Hippocampal formation (tissue), 2 donors: ENCODE results near the gene CCL4.
"Not testable (repeated sequence)": the region's sequence is repeated elsewhere in the genome, so short reads cannot be mapped to it uniquely, and the experiment has no call there.

Experiments
- DNase-seq, 2 donors: peaks; one replicate each; lab custom pipeline; 2025; lab: John Stamatoyannopoulos, UW

The CCL4 gene

GRCh38 chr17:36117505-36118382, 14.1 kb downstream of the CCL4 start:
- no peak for DNase-seq

GRCh38 chr17:36118477-36119353, 15.1 kb downstream of the CCL4 start:
- DNase-seq: no peak

GRCh38 chr17:36120221-36120620, 16.6 kb downstream of the CCL4 start:
- DNase-seq: no peak

- DNase-seq: not testable (repeated sequence)
Measured at GRCh38 chr17:36121099-36121498, 17.5 kb downstream of the CCL4 start.

DNA sequence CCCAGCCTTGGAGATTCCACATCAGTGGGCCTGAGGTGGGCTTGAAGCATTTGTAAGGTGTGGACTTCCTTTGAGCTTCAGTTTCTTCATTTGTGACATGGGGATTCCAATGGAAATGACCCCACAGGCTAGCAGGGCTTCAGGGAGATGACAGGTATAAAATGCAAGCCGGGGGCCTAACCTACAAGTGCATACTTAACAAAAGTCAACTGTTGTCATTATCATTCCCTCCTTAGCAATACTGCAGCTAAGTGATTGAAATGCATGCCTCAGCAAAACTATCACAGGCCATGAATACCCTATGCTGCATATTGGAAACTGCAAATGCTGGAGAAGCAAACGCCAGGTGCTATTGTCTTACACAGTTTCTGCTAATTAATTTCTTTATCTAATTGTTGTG, 19.8 kb downstream of the CCL4 start:
- DNase-seq: no peak

DNA sequence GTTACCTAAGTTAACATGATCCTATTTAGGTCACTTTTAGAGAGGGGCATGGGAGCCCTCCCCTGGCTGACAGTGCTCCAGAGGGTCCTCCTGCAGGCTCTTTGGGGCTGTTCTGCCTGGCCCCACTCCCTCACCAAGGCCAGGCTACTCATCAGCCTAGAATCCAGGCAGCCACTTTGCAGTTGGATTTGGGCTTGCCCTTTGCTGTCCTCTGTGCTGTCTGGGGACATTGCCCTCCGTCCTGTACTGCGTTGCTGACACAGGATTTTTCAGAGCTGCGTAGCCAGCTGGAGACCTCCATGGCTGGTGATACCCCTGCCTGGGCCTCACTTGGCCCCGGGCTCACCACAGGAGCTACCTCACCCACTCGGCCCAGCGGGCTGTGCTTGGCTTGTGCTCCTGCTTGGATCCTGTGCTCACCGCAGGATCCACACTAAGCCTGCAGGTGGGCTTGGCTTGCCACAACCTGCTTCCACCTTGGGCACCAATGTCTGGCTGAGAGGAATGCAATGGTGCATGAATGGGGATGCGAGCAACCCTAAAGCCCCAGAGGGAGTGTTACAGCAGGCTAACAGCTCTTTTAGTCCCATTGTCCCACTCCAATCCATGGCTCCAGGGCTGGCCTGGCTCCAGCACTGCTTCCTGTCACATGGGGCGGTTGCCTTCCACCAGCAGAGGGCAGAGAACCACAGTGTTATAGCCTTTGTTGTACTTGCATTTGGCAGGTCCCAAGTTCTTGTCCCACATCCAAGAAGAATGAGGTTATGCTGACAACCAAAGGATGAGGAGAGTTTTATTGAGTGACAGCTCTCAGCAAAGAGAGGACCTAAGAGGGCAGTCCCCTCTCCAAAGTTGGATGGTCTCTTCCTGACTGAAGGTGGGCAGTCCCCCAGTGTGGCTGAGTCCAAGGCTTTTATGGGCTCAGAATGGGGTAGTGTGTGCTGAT, 21.5 kb downstream of the CCL4 start:
- no peak for DNase-seq

DNA sequence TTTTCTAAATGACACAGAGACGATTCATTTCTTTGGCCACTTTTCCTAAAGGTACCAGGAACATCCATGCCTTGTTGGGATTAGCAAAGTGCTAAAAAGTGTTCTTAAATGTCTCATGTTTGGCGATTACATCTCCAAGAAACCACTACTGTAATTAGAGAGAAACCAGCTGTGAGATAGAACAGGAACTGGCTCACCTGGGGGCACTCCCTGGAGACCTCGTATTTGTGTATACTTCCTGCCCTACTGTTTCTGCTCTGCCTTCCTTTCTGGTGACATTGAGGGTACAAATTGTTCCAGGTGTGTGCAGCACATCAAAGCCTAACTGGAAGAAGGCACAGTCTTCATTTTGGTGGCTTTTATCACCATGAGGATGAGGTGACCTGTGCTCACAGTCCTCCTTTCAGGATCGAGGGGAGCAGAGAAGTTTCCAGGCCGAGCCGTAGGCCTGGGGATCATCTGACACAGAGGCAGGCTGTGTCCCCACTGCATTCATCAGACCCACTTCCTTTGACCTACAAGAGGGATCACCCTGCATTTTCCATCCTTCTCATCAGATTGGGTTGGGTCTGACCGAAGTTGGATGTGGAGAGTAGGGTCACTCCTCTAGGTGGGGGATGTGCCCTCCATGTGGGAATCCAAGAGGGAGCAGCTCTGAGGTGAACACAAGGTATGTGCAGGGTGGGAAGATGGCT, 23.7 kb downstream of the CCL4 start:
- no peak for DNase-seq

DNA sequence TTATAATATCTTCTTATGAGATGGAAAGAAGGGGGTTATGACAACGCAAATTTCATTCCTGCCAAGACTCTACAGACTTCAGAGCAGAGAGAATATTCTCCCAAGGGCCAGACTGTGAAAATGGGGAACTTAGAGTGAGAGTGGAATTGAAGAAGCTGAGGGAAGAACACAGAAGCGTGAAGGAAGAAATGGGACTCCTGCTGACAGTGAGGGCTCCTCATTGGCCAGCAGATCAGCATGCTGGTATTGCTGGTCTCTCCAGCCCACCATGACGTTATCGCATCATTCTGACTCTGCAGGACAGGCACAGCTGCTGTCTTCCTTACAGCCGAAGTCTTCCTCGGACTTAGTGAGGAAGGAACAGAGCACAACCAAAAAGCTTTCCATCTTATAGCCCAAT, 24.3 kb downstream of the CCL4 start:
- DNase-seq: no peak

GRCh38 chr17:36128411-36128978, 24.9 kb downstream of the CCL4 start:
- DNase-seq: no peak

- DNase-seq: no peak
Measured at GRCh38 chr17:36129616-36130015, 26.0 kb downstream of the CCL4 start.

GRCh38 chr17:36130346-36130745, 26.7 kb downstream of the CCL4 start:
- DNase-seq: no peak

DNA sequence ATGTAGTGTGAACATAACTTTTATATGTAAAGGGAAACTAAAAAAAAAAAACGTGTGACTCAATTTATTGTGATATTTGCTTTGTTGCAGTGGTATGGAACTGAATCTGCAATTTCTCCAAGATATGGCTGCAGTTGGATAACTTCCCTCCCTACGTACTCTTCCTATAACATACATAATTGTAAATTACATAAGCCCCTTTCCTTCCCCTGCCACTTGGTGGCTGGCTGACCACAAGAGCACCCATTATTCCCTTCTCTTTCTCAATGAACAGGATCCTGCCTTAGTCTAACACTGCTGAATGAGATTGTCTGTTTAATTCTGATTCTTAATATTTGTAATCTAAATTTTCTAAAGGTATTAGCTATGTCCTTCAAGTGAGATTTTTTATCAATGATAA, 27.8 kb downstream of the CCL4 start:
- no peak for DNase-seq

DNA sequence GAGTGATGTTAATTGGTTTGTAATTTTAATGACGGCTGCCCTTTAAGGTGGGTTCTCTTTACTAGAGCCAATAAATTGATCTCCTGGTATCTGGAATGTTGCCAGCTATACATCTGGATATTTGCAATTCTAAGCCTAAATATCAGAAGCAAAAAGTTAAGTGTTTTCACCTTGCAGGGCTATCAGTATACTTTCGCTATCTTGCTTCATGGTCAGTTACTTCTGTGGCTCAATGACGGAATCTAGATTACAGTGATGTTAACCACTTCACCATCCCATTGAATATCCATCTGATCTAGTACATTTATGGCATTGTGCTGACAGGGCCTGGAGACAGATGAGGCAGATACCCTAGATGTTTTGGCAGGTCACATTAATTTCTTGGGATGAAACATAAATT, 28.3 kb downstream of the CCL4 start:
- no peak for DNase-seq

DNA sequence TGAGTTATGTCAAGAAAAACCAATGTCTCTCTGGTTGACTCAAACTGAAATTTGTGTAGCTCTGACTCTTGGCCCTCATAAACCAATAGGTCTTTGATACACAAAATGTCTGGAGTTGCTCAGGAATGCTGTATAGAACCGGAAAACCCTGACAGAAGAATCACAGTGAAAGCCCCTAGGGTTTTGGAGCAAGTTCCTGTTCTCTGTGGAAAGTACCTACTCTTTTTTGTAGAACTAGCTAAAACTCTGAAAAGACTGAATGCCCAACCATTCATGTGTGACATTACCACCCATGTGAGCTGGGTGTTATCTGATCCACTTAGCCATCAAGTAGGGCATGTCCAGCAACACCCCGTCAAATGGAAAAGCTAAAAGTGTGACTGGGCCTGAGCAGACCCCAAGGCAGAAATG, 28.8 kb downstream of the CCL4 start:
- no peak for DNase-seq

- no peak for DNase-seq
Measured at GRCh38 chr17:36133602-36134236, 30.1 kb downstream of the CCL4 start.

- no peak for DNase-seq
Measured at GRCh38 chr17:36135465-36135864, 31.8 kb downstream of the CCL4 start.

DNA sequence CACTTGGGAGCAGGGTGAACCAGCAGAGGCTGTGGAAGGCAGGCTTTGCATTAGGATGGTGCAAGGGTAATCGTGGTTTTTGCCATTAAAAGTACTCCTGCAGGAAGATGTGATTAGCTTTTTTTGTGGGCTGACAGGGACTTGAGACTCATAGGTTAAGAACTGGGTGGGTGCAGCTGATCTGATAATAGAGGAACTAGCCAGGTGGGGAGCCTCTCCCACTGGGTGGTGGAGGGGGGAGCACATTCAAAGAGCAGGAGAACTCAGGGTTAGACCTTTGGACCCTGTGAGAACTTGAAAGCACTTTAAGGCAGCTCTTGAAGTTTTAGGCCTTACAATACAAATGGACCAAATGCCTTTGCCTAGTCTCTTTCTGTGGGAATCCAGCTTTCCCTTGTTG, 32.4 kb downstream of the CCL4 start:
- no peak for DNase-seq

DNA sequence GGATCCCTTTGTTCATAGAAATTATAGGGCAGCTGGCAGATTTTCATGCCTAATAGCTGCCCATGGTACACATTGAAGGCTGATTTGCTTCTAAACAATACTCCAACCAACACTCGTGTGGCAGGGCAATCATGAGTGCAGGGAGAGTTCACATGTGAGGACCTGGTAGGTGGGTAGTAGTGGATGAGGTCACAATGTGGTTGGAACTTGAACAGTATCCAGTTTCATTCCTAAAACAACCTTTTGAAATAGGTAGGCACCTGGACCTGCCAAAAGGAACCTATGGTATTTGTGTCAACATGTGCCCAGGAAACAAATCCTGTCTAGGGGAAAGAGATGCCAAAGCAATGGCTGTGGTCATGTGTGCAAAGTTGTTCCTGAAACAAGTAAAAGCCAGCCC, 32.8 kb downstream of the CCL4 start:
- no peak for DNase-seq

DNA sequence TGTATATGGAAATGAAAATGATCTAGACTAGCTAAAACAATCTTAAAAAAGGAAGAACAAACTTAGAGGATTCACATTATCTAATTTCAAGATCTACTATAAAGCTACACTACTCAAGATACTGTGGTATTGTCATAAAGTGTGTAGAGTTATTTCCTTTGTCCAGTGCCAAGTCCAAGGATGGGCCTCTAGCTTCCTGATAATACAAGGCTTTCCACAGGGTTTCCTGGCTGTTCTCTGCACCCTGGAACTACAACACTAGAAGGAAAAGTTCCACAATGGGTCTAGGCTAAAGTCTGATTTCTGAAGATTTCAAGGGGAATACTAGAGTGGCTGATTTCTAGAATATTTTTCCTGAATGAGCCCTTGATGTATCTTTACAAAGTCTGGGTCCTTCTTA, 38.6 kb downstream of the CCL4 start:
- DNase-seq: no peak

DNA sequence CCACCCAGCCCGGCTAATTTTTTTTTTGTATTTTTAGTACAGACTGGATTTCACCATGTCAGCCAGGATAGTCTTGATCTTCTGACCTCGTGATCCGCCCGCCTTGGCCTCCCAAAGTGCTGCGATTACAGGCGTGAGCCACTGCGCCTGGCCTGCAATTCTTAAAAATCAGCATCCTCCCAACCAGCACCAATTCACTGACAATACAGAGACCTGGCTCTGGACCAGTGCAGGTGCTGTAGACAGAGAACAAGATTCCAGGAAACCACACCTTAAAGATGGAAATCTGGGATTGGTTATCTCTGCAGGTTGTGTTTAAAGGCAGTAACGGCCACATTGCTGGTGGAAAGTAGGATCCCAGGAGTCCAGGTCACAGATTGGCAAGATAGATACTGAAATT, 39.2 kb downstream of the CCL4 start:
- DNase-seq: no peak
